Islet precursor cell (in vitro differentiated cells): ENCODE results near the gene C19orf85.
"Not testable (repeated sequence)": the region's sequence is repeated elsewhere in the genome, so short reads cannot be mapped to it uniquely, and the experiment has no call there.

Experiments used
- DNase-seq: peaks from one replicate; pipeline ENCODE4 v3.0.0-alpha.2; 2018

C19orf85 gene

DNA sequence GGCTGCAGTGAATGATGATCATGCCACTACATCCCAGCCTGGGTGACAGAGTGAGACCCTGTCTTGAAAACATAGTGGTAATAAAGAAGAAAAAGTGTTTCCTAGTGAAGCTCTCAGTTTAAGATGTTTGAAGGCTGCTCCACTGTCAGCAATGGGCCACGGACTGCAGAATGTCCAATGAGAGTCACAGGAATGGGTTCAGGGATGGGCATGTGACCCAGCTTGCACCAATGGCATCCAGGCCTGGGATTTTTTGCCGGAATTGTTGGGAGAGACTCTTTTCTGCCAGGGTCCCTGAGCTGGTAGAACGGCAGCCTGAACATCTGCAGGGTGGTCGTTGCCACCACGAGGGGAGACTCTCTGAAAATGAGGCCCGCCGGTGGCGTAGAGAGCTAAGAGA is 27.7 kb downstream of the C19orf85 start:
- DNase-seq, result no peak

DNA sequence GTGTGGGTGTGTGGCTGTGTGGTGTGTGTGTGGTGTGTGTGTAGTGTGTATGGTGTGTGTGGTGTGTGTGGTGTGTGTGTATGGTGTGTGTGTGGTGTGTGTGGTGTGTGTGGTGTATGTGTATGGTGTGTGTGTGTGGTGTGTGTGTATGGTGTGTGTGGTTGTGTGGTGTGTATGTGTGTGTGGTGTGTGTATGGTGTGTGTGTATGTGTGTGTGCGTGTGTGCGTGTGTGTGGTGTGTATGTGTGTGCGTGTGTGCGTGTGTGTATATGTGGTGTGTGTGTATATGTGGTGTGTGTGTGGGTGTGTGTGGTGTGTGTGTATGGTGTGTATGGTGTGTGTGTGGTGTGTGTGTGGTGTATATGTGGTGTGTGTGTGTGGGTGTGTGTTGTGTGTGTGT is 29.5 kb downstream of the C19orf85 start:
- no peak for DNase-seq

- DNase-seq, result no peak
These were observed 30.1 kb downstream of the C19orf85 start for GRCh38 chr19:55434356-55434919.

DNA sequence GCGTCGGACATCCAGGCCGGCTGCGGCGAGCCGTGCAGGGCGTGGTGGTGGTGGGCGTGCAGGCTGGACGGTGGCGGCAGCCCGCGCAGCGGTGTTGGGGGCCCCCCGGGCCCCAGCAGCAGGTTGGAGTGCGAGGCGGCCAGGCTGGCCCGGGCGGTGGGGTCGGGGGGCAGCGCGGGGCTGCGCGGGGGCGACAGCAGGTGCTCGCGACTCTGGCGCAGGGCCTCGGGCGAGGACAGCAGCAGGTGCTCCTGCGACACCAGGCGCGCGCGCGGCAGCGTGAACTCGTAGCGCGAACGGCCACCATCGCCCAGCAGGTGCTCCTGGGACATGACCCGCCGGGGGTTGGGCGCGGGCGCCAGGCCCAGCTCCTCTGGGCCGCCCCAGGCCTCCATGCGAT is 31.3 kb downstream of the C19orf85 start:
- DNase-seq, result no peak

- DNase-seq, result no peak
These were observed 32.2 kb downstream of the C19orf85 start for GRCh38 chr19:55432241-55432959.

- no peak for DNase-seq
These were observed 33.4 kb downstream of the C19orf85 start for GRCh38 chr19:55431183-55431582.

GRCh38 chr19:55426042-55426441 is 38.5 kb downstream of the C19orf85 start:
- no peak for DNase-seq

DNA sequence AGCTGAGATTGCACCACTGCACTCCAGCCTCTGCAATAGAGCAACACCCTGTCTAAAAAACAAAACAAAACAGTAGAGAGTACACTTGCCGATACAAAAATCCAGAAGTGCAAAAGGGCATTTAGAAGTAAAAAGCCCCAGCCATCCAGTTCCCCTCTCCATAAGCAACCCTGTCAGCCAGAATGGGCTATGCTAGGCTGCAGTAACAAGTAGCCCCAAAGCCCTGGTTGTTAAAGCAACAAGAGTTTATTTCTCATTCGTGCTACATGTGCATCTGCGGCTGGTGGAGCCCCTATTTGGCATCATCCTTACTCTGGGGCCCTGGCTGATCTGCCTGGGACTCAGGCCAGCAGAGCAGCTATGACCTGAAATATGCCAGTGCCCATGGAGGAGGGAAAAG is 40.0 kb downstream of the C19orf85 start:
- DNase-seq, result no peak

DNA sequence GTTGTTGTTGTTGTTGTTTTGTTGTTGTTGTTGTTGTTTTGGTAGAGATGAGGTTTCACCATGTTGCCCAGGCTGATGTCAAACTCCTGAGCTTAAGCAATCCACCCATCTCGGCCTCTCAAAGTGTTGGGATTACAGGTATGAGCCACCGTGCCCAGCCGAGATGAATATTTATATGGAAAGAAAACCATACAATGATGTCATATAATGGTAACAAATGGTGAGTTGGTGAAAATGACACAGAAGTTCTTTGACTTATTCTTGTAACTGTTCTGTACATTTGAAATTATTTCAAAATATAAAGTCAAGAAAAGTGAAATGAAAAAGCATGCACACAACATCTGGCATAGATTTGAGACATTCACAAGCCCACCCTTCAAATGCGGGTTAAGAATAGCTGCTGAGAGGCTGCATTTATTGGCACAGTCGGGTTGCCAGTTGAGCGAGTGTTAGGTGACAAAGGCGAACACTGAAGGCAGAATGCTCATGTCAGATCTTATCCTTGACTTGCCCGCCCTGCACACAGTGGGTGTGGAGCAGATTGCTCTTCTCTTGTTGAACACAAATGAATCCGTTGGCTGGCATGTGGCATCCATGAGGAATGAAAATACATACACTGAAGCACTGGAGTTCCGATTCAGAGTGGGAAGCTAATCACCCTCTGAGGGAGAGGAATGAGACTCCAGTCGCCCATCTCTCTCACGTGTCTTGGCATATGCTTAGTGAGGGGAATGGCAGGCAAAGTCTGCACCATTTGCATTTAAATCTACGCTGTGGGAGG is 41.1 kb downstream of the C19orf85 start:
- DNase-seq, result no peak

GRCh38 chr19:55421281-55421680 is 43.3 kb downstream of the C19orf85 start:
- not testable (repeated sequence) for DNase-seq

DNA sequence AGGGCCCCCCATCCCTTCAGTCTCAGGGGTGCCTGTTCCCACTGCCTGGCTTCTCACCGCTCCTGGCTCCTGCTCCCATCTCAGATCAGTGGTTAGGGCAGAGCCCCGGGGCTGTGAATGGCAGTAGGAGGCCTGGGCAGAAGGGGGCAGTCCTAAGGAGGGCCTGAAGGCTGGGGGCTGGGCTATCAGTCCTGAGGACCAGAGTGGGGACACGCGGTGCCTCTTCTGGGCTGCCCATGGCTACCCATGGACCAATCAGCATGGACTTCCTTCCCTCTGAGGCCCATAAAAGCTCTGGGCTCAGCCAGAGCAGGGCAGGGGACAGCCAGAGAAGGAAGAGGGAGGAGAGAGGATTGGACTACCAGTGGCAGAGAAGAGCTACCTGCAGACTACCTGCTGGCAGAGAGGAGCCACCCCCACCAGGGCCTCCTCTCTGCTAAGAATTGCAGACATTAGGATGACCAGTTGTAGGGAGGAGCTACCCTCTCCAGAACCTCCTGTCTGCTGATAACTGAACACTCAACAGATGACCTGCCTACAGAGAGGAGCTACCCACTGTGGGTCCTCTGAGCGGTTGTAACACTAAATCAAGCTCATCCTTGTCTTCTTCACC is 44.8 kb downstream of the C19orf85 start:
- no peak for DNase-seq

GRCh38 chr19:55419103-55419502 is 45.4 kb downstream of the C19orf85 start:
- DNase-seq, result no peak

DNA sequence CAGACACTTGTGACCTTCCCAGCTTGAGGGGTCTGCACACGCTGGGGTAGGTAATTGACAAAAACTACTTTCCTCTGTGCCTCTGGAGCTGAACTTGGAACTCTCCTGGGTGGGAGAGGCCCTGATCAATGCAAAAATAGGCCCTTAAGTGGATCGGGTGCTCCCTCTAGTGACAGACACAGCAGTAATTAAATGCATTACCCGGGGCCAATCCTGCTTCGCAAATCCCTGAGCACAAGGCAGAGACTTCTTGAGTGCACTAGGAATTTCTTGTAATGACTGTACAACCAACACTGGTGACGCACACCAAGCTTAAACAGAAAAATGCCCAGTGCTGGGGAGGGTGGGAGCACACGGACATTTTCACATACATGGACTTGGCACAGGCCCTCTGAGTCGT is 46.4 kb downstream of the C19orf85 start:
- peak; percentile 88 for DNase-seq
